Measurements from ENCODE around the gene MSMP. TPM values are rescaled to one million over a fixed set of nuclear protein-coding genes. Genes with fewer than 3 reads are reported as not detected.
A peak's percentile ranks its signal among the peaks of the same experiment; 100 is the strongest.

MSMP gene
- total RNA-seq, 1 donor from 2014 or later, result not detected

DNA sequence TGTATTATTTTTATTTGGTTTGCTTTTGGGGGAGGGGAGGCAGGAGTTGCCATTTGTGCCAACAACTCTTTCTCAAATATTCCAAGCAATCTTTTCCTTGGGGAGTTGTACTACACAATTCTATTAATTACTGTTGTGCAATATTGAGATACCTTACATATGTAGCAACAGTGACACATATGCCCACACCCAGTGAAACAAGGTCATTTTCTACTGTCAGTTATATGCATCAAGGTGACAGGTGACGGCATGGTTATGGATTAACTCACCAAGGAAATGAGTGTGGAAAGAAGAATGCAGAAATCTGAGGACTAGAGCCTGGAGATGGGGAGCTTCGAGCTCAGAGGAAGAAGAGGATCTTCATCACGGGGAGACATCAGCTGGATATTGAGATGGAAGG lies 17.9 kb upstream of the MSMP start:
- H3K36me3 ChIP-seq, result no peaks in the 10 kb centered on the region
- H3K4me3 ChIP-seq, result no peak overlapping the region
- DNase-seq (ENCODE audit: extremely low spot score in 2 of 2), result no peak
- intact Hi-C loops (cut with DNase I), result no loop called here
- TF ChIP-seq POLR2AphosphoS5 (IDR thresholded peaks at IDR 0.05; ENCODE audit: insufficient read depth in 1 of 2, low read depth in 1 of 2), result peak in 1 of 2 donors; percentile 58
- no peak for TF ChIP-seq POLR2A (IDR thresholded peaks at IDR 0.05)
- H3K4me1 ChIP-seq, result peaks cover 13% of the 10 kb centered on the region
- H3K27ac ChIP-seq, result no peak overlapping the region
- H3K27me3 ChIP-seq, result no peaks in the 10 kb centered on the region
- no peaks in the 10 kb centered on the region for H3K9me3 ChIP-seq

DNA sequence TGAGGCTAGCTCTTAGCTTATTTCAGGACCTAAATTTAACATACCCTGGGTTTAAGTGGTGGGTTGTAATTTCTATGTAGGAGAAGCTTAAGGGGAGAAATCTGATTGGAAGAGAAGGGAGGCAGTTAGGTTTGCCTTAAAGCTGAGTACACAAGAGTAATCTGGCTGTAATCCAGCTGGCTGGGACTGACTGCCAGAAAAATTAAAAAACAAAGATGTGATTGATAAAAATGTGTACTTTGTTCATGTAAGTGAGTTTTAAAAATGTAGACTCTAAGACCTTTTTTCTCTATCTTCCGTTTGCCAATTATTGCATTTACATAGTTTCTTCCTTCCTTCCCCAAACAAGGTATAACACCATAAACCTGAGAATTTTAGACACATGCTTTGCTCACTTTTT lies 17.5 kb upstream of the MSMP start:
- no peak overlapping the region for H3K27ac ChIP-seq

DNA sequence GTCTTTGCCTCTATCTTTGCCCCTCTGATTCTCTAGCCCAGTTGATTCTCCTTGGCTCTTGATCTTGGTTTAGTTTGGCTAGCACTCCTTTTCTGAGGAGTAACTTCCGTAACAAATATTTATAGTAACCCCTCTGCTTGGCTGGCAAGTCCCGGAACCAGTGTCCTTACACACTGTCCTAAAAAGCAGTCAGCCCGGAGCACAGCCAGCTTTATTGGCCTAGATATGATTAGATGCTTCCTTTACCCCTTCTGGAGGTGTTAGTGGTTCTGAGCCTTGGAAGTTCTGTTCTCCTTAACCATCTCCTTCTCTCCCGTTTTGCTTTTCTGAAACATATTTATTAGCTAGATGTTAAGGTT lies 17.0 kb upstream of the MSMP start:
- no peak overlapping the region for H3K4me3 ChIP-seq
- DNase-seq (ENCODE audit: extremely low spot score in 2 of 2), result no peak
- no peaks in the 10 kb centered on the region for H3K9me3 ChIP-seq
- intact Hi-C loops (cut with DNase I), result no loop called here
- no peaks in the 10 kb centered on the region for H3K27me3 ChIP-seq
- peak overlapping the region; percentile 15 for H3K27ac ChIP-seq
- TF ChIP-seq, protein P1, sequence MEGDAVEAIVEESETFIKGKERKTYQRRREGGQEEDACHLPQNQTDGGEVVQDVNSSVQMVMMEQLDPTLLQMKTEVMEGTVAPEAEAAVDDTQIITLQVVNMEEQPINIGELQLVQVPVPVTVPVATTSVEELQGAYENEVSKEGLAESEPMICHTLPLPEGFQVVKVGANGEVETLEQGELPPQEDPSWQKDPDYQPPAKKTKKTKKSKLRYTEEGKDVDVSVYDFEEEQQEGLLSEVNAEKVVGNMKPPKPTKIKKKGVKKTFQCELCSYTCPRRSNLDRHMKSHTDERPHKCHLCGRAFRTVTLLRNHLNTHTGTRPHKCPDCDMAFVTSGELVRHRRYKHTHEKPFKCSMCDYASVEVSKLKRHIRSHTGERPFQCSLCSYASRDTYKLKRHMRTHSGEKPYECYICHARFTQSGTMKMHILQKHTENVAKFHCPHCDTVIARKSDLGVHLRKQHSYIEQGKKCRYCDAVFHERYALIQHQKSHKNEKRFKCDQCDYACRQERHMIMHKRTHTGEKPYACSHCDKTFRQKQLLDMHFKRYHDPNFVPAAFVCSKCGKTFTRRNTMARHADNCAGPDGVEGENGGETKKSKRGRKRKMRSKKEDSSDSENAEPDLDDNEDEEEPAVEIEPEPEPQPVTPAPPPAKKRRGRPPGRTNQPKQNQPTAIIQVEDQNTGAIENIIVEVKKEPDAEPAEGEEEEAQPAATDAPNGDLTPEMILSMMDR (IDR thresholded peaks at IDR 0.05), result no peak
- TF ChIP-seq POLR2A (IDR thresholded peaks at IDR 0.05) (no peak), POLR2AphosphoS5 (IDR thresholded peaks at IDR 0.05; ENCODE audit: insufficient read depth in 1 of 2, low read depth in 1 of 2) (peak in 1 of 2 donors; percentile 39)
- H3K4me1 ChIP-seq, result peaks cover 13% of the 10 kb centered on the region
- no peaks in the 10 kb centered on the region for H3K36me3 ChIP-seq

More for the DNA sequence above, 17.5 kb upstream of the MSMP start:
- Histone ChIP-seq H3K36me3 (no peaks in the 10 kb centered on the region), H3K27me3 (no peaks in the 10 kb centered on the region), H3K4me3 (no peak overlapping the region), H3K4me1 (peaks cover 13% of the 10 kb centered on the region), H3K9me3 (no peaks in the 10 kb centered on the region)
- TF ChIP-seq POLR2A (IDR thresholded peaks at IDR 0.05) (no peak), POLR2AphosphoS5 (IDR thresholded peaks at IDR 0.05; ENCODE audit: insufficient read depth in 1 of 2, low read depth in 1 of 2) (no peak)
- TF ChIP-seq, protein P1 (IDR thresholded peaks at IDR 0.05), result no peak
- no peak for DNase-seq (ENCODE audit: extremely low spot score in 2 of 2)
- intact Hi-C loops (cut with DNase I), result no loop called here

DNA sequence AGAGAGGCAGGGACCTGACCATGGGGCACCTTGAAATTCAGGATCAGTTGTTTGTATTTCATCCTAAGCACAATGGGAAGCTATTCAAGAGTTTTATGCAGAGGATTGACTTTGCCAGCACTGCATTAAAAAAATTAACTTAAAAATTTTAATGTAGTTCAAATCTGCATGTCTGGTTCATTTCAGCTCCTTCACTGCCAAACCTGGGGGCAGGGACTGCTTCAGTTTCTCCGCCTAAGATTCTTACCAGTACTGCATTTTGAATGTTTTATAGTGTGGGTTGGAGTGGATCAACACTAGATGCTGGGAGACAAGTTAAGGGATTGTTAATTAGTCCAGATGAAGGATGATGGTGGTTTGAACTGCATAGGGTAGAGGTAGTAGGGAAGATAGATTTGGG lies 15.7 kb upstream of the MSMP start:
- intact Hi-C loops (cut with DNase I), result no loop called here
- Histone ChIP-seq H3K4me1 (peaks cover 13% of the 10 kb centered on the region), H3K9me3 (no peaks in the 10 kb centered on the region), H3K4me3 (no peak overlapping the region), H3K36me3 (no peaks in the 10 kb centered on the region), H3K27ac (no peak overlapping the region), H3K27me3 (no peaks in the 10 kb centered on the region)
- TF ChIP-seq POLR2A (IDR thresholded peaks at IDR 0.05) (no peak), POLR2AphosphoS5 (IDR thresholded peaks at IDR 0.05; ENCODE audit: insufficient read depth in 1 of 2, low read depth in 1 of 2) (no peak)
- TF ChIP-seq, protein P1 (IDR thresholded peaks at IDR 0.05), result no peak
- DNase-seq (ENCODE audit: extremely low spot score in 2 of 2), result no peak

DNA sequence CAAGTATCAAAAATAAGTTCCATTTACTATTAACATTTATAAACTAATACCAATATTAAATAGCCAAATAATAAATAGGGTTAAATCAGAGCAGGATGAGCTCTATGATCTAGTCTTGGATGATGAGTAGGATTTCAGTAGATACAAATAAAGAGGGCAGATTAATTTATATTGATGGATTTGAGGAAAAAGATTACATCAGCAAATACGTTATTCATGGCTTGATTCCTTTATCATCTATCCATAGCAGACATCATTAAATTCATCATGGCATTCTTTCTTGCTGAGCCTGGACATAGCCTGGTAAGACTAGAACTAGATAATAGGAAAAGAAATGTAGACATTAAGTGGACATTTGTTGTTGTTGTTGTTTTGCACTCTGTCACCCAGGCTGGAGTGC lies 13.4 kb upstream of the MSMP start:
- Histone ChIP-seq H3K27me3 (no peaks in the 10 kb centered on the region), H3K36me3 (no peaks in the 10 kb centered on the region), H3K4me3 (no peak overlapping the region), H3K4me1 (peaks cover 13% of the 10 kb centered on the region), H3K27ac (no peak overlapping the region), H3K9me3 (no peaks in the 10 kb centered on the region)
- no peak for TF ChIP-seq POLR2A (IDR thresholded peaks at IDR 0.05)
- TF ChIP-seq POLR2AphosphoS5 (IDR thresholded peaks at IDR 0.05; ENCODE audit: insufficient read depth in 1 of 2, low read depth in 1 of 2), result no peak
- TF ChIP-seq, protein P1 (IDR thresholded peaks at IDR 0.05), result no peak
- no peak for DNase-seq (ENCODE audit: extremely low spot score in 2 of 2)
- intact Hi-C loops (cut with DNase I), result no loop called here

Measured in vagina (tissue), 2 donors.